CD4-positive, CD25-positive, alpha-beta regulatory T cell (primary cell): Measurements from ENCODE around the gene IL4I1. TPM values are rescaled to one million over a fixed set of nuclear protein-coding genes. Genes with fewer than 3 reads are reported as not detected.

ENCODE experiments used
- ATAC-seq, 2 donors: fragments of 150-1000 bp; cut with Tn5 transposase; one replicate each; pipeline ENCODE4 v1.10.0; 2021; ENCODE audit warnings: low read depth in 2 of 2, moderate number of reproducible peaks in 2 of 2, moderate library complexity in 1 of 2
- DNase-seq, 3 donors: peaks; one replicate each; pipeline versions ENCODE4 v3.0.0 to v3.0.0-alpha.2; 2012 to 2022; ENCODE audit warnings: mixed read lengths in 1 of 3
- H3K27ac ChIP-seq: one replicate; pipeline ENCODE4 v1.7.0; 2013; ENCODE audit warnings: mild to moderate bottlenecking, low read length; ENCODE audit not compliant: insufficient read depth, poor library complexity, severe bottlenecking
- H3K27me3 ChIP-seq: one replicate; pipeline ENCODE4 v1.7.0; 2013; ENCODE audit warnings: low read length; ENCODE audit not compliant: control insufficient read depth, insufficient read depth
- H3K36me3 ChIP-seq: one replicate; pipeline ENCODE4 v1.7.0; 2013; ENCODE audit warnings: mild to moderate bottlenecking, low read length, moderate library complexity; ENCODE audit not compliant: control insufficient read depth, insufficient read depth
- H3K4me1 ChIP-seq: 2 replicates; pipeline ENCODE4 v1.7.0; 2013; ENCODE audit warnings: mild to moderate bottlenecking, low read length; ENCODE audit not compliant: insufficient read depth, control insufficient read depth, poor library complexity, severe bottlenecking
- H3K4me3 ChIP-seq: one replicate; pipeline ENCODE4 v1.7.0; 2013; ENCODE audit warnings: low read depth, mild to moderate bottlenecking, low read length, moderate library complexity
- H3K9me3 ChIP-seq, 2 experiments: 1 replicate in 1 of 2; 2 replicates in 1 of 2; pipeline ENCODE4 v1.7.0; 2013; ENCODE audit warnings: low read length in 2 of 2, mild to moderate bottlenecking in 1 of 2, moderate library complexity in 1 of 2; ENCODE audit not compliant: control insufficient read depth in 2 of 2
- H3K27ac Mint-ChIP-seq, 3 donors: one replicate each; pipeline ENCODE4 v1.8.0; 2020 to 2022; ENCODE audit warnings: mild to moderate bottlenecking in 3 of 3, mixed read lengths in 3 of 3, moderate library complexity in 2 of 3
- H3K27me3 Mint-ChIP-seq: one replicate; pipeline ENCODE4 v1.8.0; 2022; ENCODE audit warnings: mild to moderate bottlenecking, mixed read lengths
- H3K36me3 Mint-ChIP-seq: one replicate; pipeline ENCODE4 v1.8.0; 2020; ENCODE audit warnings: mixed read lengths
- H3K4me1 Mint-ChIP-seq, 4 donors: one replicate each; pipeline ENCODE4 v1.8.0; 2020 to 2022; ENCODE audit warnings: mixed read lengths in 4 of 4, mild to moderate bottlenecking in 1 of 4
- H3K4me3 Mint-ChIP-seq, 4 donors: one replicate each; pipeline ENCODE4 v1.8.0; 2020 to 2022; ENCODE audit warnings: mild to moderate bottlenecking in 4 of 4, mixed read lengths in 4 of 4, moderate library complexity in 3 of 4
- H3K9me3 Mint-ChIP-seq, 7 donors: one replicate each; pipeline ENCODE4 v1.8.0; 2020 to 2022; ENCODE audit warnings: mixed read lengths in 7 of 7, mild to moderate bottlenecking in 3 of 7, moderate library complexity in 2 of 7
- polyA plus RNA-seq, 4 donors: library from polyadenylated mRNA; unstranded; fragments of 300-500 nt; fragmentation: Illumina TruSeq; gene quantifications; one replicate each; pipeline ENCODE4 v1.2.3, GENCODE V29; 2021
- total RNA-seq: library from RNA; stranded (reverse); gene quantifications from one replicate; pipeline ENCODE4 v1.2.3, GENCODE V29; 2022

Gene IL4I1
- total and polyA plus RNA-seq, 5 donors from 2014 or later = 0.20 to 3.7 (median 0.37) TPM

DNA sequence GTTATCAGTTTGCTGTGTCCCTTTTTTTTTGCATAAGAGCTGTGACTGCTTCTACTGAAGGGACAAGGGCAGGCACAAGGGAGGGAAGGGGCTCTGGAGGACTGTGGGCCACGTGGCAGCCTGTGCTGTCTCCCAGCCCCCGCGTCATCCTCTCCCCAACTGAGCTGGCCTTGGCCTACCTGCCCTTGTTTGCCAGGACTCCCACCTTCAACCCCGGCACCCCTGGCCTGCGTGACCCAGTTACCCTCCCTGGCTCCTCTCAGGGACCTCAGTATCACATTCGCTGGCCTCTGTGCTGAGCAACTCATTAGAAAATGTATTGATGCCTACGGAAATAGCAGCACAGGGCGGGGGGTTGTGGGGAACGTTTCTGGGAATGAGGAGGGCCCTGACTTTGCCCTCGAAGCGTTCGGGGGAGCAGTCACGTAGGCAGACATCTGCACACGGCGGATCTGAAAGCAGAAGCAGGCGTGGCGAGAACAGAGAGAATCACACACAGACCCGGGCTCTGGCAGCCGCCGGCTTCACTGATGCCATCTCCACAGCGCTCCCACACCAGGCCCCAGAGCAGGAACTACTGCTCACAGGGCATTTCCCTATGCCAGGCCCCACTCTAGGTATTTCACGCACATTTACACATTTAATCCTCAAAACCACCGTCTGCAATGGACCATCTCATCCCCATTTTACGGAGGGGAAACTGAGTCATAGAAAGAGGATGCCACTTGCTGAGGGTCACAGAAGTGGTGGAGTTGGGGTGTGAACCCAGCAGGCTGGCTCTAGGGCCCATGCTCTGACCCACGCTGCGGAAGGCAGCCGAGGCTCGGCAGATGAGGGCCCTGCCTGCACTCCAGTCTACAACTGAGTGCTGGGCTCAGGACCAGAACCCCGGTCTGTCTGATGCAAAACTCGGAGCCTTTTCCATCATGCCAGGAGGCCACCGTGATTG is 26.6 kb upstream of the IL4I1 start:
- Mint-ChIP-seq H3K4me1 (peaks cover 9 to 67% (median 25%) of the 10 kb centered on the region in 4 donors), H3K4me3 (peak overlapping the region in 1 of 4 donors; percentile 38), H3K36me3 (peaks cover 18% of the 10 kb centered on the region), H3K27ac (peak overlapping the region in 1 of 3 donors; percentile 63), H3K27me3 (peaks cover 3% of the 10 kb centered on the region), H3K9me3 (peaks cover 0 to 3% (median 0%) of the 10 kb centered on the region in 7 donors)
- no peak overlapping the region for H3K27ac ChIP-seq
- no peak overlapping the region for H3K4me3 ChIP-seq
- ATAC-seq (peak in 1 of 2 donors; percentile 38), DNase-seq (no peak)
- peaks cover 24% of the 10 kb centered on the region for H3K4me1 ChIP-seq
- H3K9me3 ChIP-seq = no peaks in the 10 kb centered on the region
- H3K27me3 ChIP-seq = no peaks in the 10 kb centered on the region
- peaks cover 51% of the 10 kb centered on the region for H3K36me3 ChIP-seq

DNA sequence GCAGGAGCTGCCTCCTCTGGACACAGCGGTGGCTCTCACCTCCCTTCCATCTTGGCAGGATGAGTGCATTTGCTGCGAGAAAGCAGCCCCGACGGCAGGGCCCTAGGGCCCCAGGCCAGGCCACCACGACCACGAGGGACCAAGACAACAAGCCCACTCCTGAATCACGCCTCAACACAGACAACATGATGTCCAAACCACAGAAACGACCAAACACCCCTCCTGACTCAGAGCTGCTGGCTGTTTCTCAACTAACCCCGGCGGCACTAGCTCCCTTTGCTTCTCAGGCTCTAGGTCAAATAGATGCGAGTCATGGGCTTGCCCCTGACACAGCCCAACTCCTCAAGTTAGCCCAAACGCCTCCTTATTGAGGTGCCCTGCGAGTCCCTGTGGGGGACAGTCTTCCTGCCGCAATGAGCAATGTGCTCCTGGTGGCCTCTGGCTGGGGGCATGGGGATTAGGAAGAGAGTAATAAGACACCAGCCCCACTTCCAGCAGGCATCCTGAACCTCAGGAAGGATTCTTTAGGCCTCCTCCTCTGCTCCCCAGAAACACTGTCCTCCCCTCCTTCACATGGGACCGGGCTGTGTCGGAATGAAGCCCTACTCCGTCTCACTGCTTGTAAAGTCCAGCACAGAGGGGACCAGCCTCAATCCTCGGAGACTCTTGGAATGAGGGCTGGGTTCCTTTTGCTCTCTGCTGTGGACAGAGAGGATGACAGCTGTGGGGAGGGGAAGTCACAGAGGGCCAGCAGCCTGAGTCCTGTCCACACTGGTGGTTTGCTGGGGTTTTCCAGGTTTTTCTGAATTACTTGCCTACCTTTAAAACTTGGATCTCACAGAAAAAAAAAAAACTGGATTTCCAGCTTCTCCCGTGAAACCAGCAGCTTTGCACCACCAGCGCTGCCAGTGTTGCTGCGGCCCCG is 25.4 kb upstream of the IL4I1 start:
- H3K4me3 Mint-ChIP-seq = peak overlapping the region in 1 of 4 donors; percentile 4
- no peak overlapping the region for H3K4me3 ChIP-seq
- peaks cover 13% of the 10 kb centered on the region for H3K4me1 ChIP-seq
- DNase-seq (no peak), ATAC-seq (peak in 1 of 2 donors; percentile 16)
- peaks cover 0 to 3% (median 0%) of the 10 kb centered on the region in 7 donors for H3K9me3 Mint-ChIP-seq
- H3K27me3 ChIP-seq = no peaks in the 10 kb centered on the region
- no peaks in the 10 kb centered on the region for H3K9me3 ChIP-seq
- peaks cover 52% of the 10 kb centered on the region for H3K36me3 ChIP-seq
- peak overlapping the region in 1 of 3 donors; percentile 89 for H3K27ac Mint-ChIP-seq
- H3K27me3 Mint-ChIP-seq = no peaks in the 10 kb centered on the region
- peaks cover 15% of the 10 kb centered on the region for H3K36me3 Mint-ChIP-seq
- peak overlapping the region; percentile 10 for H3K27ac ChIP-seq
- H3K4me1 Mint-ChIP-seq = peaks cover 6 to 58% (median 15%) of the 10 kb centered on the region in 4 donors

DNA sequence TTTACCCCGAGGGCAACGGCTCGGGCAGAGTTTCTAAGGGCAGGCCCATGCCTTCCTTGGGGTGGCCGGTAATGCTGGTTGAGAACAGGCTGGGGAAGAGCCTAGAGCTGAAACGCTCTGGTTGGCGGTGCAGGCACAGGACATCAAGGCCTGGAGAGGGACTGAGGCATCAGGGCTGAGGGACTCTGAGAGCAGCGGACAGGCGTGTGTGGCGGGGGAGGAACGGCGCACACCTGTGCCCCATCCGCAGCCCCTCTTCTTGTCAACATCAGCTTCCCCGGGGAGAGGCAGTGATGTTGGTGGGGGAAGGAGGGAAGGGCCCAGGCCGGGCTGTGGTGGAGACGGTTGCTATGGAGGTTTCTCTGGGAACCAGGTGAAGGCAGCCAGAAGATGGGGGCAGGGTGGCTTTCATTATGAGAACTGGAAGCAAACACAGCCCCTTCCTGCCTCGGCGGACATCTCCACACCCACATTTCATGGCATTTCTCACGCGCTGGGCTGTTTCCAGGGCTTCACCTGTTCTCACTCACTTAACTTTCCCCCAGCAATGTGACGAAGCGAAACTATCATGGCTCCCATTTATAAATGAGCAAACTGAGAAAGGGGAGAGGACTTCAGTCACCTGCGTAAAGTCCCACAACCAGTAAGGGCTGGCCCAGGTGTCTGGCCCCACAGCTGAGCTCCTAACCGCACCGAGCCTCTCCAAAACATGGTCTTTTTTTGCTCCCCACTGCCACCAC is 24.1 kb upstream of the IL4I1 start:
- no peak for DNase-seq
- peaks cover 5 to 51% (median 13%) of the 10 kb centered on the region in 4 donors for H3K4me1 Mint-ChIP-seq
- peaks cover 51% of the 10 kb centered on the region for H3K36me3 ChIP-seq
- no peak for ATAC-seq
- peaks cover 8% of the 10 kb centered on the region for H3K4me1 ChIP-seq
- H3K36me3 Mint-ChIP-seq = peaks cover 22% of the 10 kb centered on the region
- no peaks in the 10 kb centered on the region for H3K27me3 Mint-ChIP-seq
- no peak overlapping the region for H3K27ac Mint-ChIP-seq
- H3K27me3 ChIP-seq = no peaks in the 10 kb centered on the region
- no peak overlapping the region for H3K4me3 ChIP-seq
- no peak overlapping the region for H3K4me3 Mint-ChIP-seq
- H3K9me3 Mint-ChIP-seq = peaks cover 0 to 3% (median 0%) of the 10 kb centered on the region in 7 donors
- no peak overlapping the region for H3K27ac ChIP-seq
- H3K9me3 ChIP-seq = no peaks in the 10 kb centered on the region

DNA sequence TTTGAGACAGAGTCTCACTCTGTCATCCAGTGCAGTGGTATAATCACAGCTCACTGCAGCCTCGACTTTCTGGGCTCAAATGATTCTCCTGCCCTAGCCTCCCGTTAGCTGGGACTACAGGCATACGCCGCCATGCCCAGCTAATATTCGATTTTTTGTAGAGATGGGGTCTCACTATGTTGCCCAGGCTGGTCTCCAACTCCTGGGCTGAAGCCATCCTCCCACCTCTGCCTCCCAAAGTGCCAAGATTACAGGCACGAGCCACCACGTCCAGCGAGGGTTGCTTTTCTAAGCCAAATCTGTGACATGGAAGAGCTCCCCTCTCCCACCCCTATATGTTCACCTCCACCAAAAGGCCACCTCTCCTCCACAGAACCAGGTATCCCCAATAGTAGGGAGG is 21.4 kb upstream of the IL4I1 start:
- peaks cover 5 to 42% (median 15%) of the 10 kb centered on the region in 4 donors for H3K4me1 Mint-ChIP-seq
- H3K4me3 ChIP-seq = no peak overlapping the region
- no peaks in the 10 kb centered on the region for H3K27me3 ChIP-seq
- H3K4me1 ChIP-seq = peaks cover 4% of the 10 kb centered on the region
- peaks cover 32% of the 10 kb centered on the region for H3K36me3 Mint-ChIP-seq
- H3K27me3 Mint-ChIP-seq = no peaks in the 10 kb centered on the region
- H3K27ac ChIP-seq = no peak overlapping the region
- no peak overlapping the region for H3K4me3 Mint-ChIP-seq
- no peak for DNase-seq
- no peak for ATAC-seq
- H3K27ac Mint-ChIP-seq = no peak overlapping the region
- H3K9me3 ChIP-seq = no peaks in the 10 kb centered on the region
- peaks cover 41% of the 10 kb centered on the region for H3K36me3 ChIP-seq
- H3K9me3 Mint-ChIP-seq = no peaks in the 10 kb centered on the region

DNA sequence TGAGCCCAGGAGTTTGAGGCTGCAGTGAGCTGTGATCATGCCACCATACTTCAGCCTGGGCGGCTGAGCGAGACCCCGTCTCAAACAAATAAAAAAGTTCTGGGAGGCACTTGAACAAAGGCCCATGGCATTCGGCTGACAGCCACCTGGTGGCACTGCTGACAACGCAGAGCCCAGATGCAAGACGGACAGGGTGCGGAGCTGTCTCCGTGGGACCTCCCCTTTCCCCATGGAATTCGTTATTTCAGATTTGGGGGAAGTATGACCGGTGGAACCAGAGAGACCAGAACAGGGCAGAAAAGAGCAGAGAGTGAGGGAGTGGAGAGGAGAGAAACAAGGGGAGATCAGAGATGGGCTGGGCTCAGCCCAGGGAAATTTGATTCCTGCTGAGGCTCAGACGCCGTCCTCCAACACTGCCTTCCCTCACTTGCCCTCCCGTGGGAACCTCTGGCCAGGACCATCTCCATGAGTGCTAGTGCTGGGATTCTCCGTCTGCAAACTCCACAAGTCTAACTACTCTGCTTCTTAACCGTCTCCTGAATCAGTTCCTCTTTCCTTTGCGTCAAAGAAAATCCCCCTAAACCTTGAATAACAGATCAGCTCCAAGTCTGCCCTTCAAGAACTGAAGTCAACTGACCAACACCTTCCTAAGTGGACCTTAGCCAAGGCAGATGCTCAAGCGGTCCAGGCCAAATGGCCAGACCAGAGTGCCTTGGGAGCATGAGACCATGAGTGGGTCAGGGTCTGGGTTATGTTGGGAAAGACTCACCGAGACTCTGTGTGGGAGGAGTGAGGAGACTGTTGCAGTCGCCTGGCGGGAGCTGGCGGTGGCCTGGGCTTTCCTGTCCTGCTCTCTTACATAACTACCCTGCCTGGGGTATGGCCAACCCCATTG is 20.4 kb upstream of the IL4I1 start:
- no peak overlapping the region for H3K27ac Mint-ChIP-seq
- Histone ChIP-seq H3K4me1 (peaks cover 4% of the 10 kb centered on the region), H3K36me3 (peaks cover 39% of the 10 kb centered on the region)

DNA sequence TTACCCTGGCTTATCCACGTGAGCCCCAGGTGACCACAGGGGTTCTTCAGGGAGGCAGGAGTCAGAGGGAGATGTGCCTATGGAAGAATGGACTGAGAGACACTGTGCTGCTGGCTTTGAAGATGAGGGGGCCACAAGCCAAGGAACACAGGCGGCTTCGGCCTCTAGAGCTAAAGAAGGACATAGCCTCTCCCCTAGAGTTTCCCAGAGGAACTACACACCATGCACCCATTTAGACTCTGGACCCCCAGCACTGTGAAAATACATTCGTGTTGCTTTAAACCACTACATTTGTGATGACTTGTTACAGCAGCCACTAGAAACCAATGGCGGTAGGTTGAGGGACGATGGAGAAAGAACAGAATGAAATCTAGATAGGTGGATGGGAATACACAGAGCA is 18.6 kb upstream of the IL4I1 start:
- Histone ChIP-seq H3K36me3 (peaks cover 29% of the 10 kb centered on the region), H3K4me1 (peaks cover 11% of the 10 kb centered on the region), H3K27me3 (no peaks in the 10 kb centered on the region), H3K4me3 (no peak overlapping the region), H3K27ac (no peak overlapping the region), H3K9me3 (no peaks in the 10 kb centered on the region)
- Mint-ChIP-seq H3K9me3 (no peaks in the 10 kb centered on the region), H3K4me1 (peaks cover 16 to 47% (median 23%) of the 10 kb centered on the region in 4 donors), H3K27me3 (no peaks in the 10 kb centered on the region), H3K27ac (peak overlapping the region in 2 of 3 donors; percentile 39 to 67), H3K4me3 (no peak overlapping the region), H3K36me3 (peaks cover 37% of the 10 kb centered on the region)
- DNase-seq = no peak
- ATAC-seq = no peak

More for the DNA sequence above, 20.4 kb upstream of the IL4I1 start:
- Mint-ChIP-seq H3K27me3 (no peaks in the 10 kb centered on the region), H3K36me3 (peaks cover 38% of the 10 kb centered on the region), H3K4me1 (peaks cover 5 to 46% (median 19%) of the 10 kb centered on the region in 4 donors), H3K9me3 (no peaks in the 10 kb centered on the region), H3K4me3 (no peak overlapping the region)
- DNase-seq (no peak), ATAC-seq (peak in 1 of 2 donors; percentile 28)
- Histone ChIP-seq H3K27ac (no peak overlapping the region), H3K27me3 (no peaks in the 10 kb centered on the region), H3K4me3 (no peak overlapping the region), H3K9me3 (no peaks in the 10 kb centered on the region)
